AG04449 (cell line): ENCODE results near the gene CLCN1.

Experiments used
- CTCF ChIA-PET: fragments of 350-600 bp; formaldehyde crosslinking; extraction: SDS; loops from one replicate; lab custom pipeline; 2021; ENCODE audit warnings: antibody characterized with exemption; lab: Yijun Ruan, JAX
- POLR2A ChIA-PET: fragments of 400-600, 350-600 bp; formaldehyde crosslinking; extraction: SDS; loops from one replicate; lab custom pipeline; 2020; ENCODE audit warnings: antibody characterized with exemption, inconsistent platforms; lab: Yijun Ruan, JAX
- DNase-seq: peaks from one replicate; pipeline ENCODE4 v3.0.0-alpha.2; 2010; ENCODE audit warnings: low read depth, low spot score
- H3K4me3 ChIP-seq: 2 replicates; pipeline ENCODE4 v1.5.1; 2011; ENCODE audit warnings: low read depth, mild to moderate bottlenecking, control low read depth, low read length
- TF ChIP-seq, protein P1 (sequence below): IDR thresholded peaks from one replicate; pipeline ENCODE4 v1.5.1; 2011; ENCODE audit warnings: mild to moderate bottlenecking, moderate library complexity, low read length, control low read depth, inconsistent platforms; ENCODE audit not compliant: insufficient read depth; ENCODE audit errors: missing control alignments

Gene CLCN1

DNA sequence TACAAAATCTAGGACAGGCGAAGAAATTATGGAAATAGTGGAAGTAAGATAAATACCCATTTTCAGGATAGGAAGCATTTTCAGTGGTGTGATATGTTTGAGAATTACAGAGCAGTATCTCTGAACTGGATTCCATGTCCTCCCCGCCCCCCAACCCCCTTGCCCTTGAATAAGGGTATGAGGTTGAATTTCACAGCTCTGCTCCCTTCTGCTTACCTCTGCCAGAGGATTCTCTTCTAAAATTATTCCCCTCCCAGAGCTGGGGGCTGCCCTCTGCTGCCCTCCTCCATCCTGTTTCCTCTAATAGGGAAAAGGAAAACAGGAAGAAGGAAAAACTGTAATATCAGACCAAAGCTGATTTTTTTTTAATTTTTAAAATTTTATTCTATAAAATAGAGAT lies 7.3 kb upstream of the CLCN1 start:
- ChIA-PET CTCF (interaction anchor here (1.3 to 2.8 kb wide), 3 partner anchors 9 to 68 kb away, joined by 3 to 16 read pairs (median 6); no protein-coding TSS in a partner anchor), POLR2A (no interaction called here)
- no peak for DNase-seq
- TF ChIP-seq, protein P1, sequence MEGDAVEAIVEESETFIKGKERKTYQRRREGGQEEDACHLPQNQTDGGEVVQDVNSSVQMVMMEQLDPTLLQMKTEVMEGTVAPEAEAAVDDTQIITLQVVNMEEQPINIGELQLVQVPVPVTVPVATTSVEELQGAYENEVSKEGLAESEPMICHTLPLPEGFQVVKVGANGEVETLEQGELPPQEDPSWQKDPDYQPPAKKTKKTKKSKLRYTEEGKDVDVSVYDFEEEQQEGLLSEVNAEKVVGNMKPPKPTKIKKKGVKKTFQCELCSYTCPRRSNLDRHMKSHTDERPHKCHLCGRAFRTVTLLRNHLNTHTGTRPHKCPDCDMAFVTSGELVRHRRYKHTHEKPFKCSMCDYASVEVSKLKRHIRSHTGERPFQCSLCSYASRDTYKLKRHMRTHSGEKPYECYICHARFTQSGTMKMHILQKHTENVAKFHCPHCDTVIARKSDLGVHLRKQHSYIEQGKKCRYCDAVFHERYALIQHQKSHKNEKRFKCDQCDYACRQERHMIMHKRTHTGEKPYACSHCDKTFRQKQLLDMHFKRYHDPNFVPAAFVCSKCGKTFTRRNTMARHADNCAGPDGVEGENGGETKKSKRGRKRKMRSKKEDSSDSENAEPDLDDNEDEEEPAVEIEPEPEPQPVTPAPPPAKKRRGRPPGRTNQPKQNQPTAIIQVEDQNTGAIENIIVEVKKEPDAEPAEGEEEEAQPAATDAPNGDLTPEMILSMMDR = no peak
- no peak overlapping the region for H3K4me3 ChIP-seq

DNA sequence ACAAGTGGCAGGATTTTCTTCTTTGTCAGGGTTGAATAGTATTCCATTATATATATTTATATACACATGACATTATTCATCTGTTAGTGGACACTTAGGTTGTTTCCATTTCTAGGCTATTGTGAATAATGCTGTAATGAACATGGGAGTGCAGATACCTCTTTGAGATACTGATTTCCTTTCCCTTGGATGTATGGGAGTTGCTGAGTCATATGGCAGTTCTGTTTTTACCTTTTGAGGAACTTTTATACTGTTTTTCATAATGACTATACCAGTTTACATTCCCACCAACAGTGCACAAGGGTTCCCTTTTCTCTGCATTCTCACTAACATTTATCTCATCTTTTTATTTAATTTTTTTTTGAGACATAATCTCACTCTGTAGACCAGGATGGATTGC lies 1.8 kb upstream of the CLCN1 start:
- CTCF ChIA-PET = interaction anchor here (0.7 kb wide), 1 partner anchor 66 kb away, joined by 3 read pairs; no protein-coding TSS in a partner anchor
- no peak overlapping the region for H3K4me3 ChIP-seq
- TF ChIP-seq, protein P1 = no peak
- DNase-seq = no peak
- POLR2A ChIA-PET = no interaction called here

GRCh38 chr7:143316492-143316891 lies 581 bp downstream of the CLCN1 start:
- H3K4me3 ChIP-seq = no peak overlapping the region
- TF ChIP-seq, protein P1 = no peak
- ChIA-PET POLR2A (no interaction called here), CTCF (interaction anchor here (1.5 to 2.3 kb wide), 2 partner anchors 10 to 11 kb away, joined by 3 to 11 read pairs; no protein-coding TSS in a partner anchor)
- no peak for DNase-seq

- TF ChIP-seq, protein P1 = no peak
- peak; percentile 29 for DNase-seq
- POLR2A ChIA-PET = no interaction called here
- CTCF ChIA-PET = interaction anchor here (1.0 to 1.5 kb wide), 2 partner anchors 10 to 13 kb away, joined by 3 read pairs; no protein-coding TSS in a partner anchor
- H3K4me3 ChIP-seq = no peak overlapping the region
These were observed 2.8 kb downstream of the CLCN1 start for GRCh38 chr7:143318661-143319060.

DNA sequence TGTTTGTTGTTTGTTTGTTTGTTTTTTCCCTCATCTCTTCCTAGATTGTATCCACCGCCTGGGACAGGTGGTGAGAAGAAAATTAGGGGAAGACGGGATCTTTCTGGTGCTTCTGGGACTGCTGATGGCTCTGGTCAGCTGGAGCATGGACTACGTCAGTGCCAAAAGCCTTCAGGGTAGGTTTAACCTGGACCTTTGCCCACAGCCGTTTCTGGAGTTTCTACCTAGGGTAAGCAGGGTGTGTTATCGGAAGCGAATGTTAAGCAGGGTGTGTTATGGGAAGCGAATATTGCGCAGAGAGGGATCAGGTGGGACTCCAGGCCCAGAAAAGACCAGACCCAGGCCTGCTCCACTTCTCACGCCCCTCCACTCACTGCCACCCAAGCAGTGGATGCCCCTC lies 4.7 kb downstream of the CLCN1 start:
- CTCF ChIA-PET = no interaction called here
- TF ChIP-seq, protein P1 = no peak
- POLR2A ChIA-PET = no interaction called here

GRCh38 chr7:143321242-143321641 lies 5.3 kb downstream of the CLCN1 start:
- no peak overlapping the region for H3K4me3 ChIP-seq
- no peak for DNase-seq
- TF ChIP-seq, protein P1 = no peak
- ChIA-PET CTCF (interaction anchor here (1.0 kb wide), 1 partner anchor 81 kb away, joined by 3 read pairs; no protein-coding TSS in a partner anchor), POLR2A (no interaction called here)

More for the DNA sequence above, 4.7 kb downstream of the CLCN1 start:
- no peak for DNase-seq
- no peak overlapping the region for H3K4me3 ChIP-seq
